Measurements from ENCODE around the gene COG5. TPM values are rescaled to one million over a fixed set of nuclear protein-coding genes. Genes with fewer than 3 reads are reported as not detected.
"Not testable (repeated sequence)": the region's sequence is repeated elsewhere in the genome, so short reads cannot be mapped to it uniquely, and the experiment has no call there.

Gene COG5
- total RNA-seq, 1 donor from 2014 or later = 29.8 TPM

DNA sequence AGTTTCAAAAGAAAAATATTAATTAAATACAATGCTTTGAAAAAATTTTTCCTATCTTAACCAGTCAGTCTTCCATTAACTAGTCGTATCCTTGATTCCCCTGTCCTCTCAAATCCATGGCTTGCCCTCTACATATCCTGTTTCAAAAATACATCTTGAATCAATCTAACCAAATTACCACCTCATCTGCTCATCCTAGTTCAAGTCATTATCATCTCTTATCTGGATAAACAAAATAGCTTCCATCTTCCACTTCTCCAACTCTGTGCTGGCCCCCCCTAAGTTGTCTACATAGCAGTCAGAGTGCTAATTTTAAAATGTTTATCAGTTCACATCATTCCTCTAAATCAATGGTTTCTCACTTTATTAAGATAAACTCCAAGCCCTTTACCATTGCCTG, 269.5 kb downstream of the COG5 start:
- no peak for FAIRE-seq
- no peak for DNase-seq (ENCODE audit: low spot score in 2 of 2)

DNA sequence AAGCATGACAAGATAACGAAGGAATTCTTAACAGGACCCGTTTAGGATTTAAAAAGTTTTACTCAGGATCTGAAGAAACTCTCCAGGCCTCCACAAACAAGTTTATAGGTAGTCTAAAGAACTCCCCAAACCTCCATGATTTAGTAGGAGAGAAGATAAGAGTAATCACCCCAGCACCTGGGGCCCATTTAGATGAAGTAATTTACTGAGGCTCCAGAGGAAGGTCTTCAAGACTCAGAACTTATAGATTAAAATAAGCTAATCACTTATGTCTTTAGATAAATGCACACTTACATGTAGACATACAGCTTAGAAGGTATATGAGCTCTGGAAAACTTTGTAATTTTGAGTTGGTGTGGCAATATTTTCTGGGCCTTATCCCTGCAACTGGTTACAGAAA, 271.1 kb downstream of the COG5 start:
- FAIRE-seq = no peak
- DNase-seq (ENCODE audit: low spot score in 2 of 2) = no peak

DNA sequence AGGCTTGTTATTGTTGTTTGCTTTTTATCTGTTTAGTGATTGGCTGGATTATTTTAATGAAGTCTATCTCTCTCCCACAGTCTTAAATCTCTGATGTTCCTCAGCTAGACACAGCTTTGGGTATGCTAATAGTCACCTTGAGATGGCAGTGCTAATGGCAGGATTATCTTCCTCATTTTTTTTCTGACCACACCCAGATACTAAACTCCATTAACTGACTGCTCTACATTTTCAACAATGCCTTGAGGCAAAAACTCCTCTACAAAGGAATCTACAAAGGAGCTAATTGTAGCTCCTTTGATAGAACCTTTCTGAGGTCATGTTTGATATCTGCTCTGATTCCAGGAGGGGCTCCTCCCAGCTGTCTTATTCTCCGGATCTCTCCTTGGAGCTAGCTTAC, 272.3 kb downstream of the COG5 start:
- DNase-seq (ENCODE audit: low spot score in 2 of 2) (no peak), FAIRE-seq (no peak)

DNA sequence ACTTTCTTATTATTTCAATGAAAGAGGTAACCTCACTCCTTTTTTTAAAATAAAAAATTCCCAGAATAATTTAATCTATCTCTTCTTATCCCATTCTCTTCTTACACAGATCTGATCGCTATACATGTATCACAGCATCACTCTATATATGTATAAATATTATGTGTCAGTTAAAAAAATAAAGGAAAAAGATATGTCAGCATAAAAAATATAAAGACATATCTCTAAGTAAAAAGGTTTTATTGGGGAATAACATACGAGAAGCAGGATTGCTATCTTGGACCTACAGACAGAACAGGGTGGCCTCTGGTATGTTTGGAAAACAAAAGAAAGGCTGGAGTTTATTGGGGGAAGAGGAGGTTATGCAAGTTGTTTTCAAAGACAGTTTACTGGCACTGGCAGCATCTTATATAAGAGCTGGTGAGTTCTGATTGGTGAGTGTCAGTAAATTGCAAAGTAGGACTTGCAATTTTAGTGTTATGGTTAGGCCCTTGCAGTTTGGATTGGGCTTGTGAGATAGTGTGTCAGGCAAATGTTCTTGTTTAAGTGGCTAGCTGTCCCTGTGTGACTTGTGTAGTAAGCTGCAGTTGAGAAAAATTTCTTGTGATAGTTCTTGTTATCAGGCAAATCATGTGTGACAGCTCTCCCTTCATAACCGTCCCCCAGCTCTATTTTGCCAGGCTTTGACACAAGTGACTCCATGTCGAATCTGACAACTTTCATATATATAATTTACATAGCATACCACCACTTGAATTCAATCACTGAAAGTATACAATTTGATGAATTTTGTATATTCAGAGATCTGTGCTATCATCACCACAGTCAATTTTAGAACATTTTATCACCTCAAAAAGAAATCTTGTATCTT, 276.7 kb downstream of the COG5 start:
- no peak for FAIRE-seq
- peak in 1 of 2 donors; percentile 4 for DNase-seq (ENCODE audit: low spot score in 2 of 2)

DNA sequence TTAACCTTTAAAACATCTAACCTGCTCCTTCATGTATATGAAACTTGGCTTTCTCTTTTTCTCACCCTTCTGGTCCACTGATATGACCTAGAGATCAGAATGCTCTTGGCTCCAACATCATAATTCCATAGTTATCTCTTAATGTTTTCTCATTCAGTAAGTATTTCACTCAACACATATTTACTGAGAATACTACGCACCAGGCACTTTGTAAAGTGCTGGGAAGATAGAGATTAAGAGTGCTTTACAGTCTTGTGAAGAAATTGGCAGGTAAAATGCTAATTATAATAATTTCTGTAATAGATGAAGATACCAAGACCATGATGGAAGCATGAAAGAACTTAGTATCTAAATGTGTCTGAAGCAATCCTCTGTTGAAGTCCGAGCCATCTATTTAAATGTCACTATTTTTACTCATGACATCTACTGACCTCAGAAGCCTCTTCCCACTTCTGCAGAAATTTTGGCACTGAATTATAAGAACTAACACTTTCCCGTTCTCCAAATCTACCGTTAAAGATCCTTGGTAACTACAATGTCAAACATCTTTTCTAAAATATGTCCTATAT, 278.7 kb downstream of the COG5 start:
- FAIRE-seq (no peak), DNase-seq (ENCODE audit: low spot score in 2 of 2) (no peak)

DNA sequence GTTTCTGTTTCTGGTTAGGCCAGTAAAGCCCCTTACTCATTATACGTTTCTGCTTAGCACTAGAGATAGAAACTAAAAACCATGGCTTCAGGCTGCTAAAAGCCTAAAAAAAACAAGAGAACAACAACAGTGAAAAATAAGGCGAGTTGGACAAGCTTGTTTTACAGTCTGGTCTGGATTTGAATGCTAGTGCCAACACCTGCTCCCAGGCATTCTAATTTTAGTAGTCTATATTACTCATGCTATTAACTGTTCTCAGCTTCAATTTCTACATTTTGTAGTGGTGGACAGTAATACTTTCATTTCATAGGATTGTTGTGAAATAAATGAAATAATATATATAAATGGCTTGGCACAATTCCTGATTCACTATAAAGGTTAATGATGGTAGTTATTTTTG, 286.4 kb downstream of the COG5 start:
- DNase-seq (ENCODE audit: low spot score in 2 of 2) (no peak), FAIRE-seq (no peak)

DNA sequence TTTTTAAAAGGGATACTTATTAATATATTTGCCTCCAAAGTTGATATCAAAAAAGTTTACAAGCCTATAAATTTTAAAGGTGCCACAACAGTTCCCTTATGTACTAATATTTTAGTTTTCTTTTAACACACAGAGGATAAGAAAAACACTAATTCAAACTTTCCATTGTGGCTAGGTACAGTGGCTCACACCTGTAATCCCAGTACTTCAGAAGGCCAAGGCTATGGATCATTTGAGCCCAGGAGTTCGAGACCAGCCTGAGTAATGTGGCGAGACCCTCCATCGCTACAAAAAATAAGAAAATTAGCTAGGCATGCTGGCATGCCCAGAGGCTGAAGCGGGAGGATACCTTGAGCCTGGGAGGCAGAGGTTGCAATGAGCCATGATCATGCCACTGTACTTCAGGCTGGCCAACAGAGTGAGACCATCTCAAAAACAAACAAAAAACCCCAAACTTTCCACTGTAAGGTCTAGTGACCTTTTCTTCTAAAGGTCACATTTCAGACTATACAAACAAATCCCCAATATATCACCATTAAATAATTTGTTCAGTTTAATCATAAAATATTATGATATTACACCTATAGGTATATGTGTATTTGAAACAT, 287.4 kb downstream of the COG5 start:
- DNase-seq (ENCODE audit: low spot score in 2 of 2) = no peak
- no peak for FAIRE-seq

DNA sequence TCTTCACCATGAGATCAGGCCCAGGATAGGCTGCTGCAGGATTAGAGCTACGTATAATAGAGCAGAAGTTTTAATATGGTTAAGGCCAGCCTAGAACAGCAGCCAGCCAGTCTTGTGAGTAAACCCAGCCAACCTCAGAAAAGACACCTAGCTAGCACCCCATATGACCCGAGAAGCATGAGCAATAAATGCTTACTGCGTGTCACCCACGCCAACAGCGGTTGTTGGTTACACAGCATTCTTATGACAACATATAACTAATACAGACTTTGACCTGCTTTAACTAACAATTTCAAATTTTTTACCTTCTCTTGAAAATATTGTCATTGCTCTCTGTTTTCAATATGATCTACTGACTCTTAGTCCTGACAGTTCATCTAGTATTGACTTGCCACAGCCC, 289.2 kb downstream of the COG5 start:
- FAIRE-seq = no peak

DNA sequence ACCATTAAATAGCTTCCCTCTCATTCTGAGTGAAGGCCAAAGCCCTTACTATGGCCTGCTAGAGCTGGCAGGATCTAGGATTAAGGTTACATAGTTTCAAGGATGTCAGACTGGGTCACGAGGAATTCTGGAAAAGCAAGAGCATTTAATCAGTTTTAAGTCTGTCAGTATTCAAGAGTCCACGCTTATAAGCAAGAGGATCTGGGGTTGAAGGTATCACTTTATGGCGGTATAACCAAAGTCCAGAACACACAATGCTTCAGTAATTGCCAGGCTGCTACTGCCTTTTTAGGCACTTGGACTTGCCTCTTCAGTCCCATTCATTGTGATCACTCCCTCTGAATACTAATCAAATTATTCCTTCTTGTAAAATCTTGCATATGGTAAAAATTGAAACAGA, 293.9 kb downstream of the COG5 start:
- DNase-seq (ENCODE audit: low spot score in 2 of 2) (no peak), FAIRE-seq (no peak)

More for the DNA sequence above, 289.2 kb downstream of the COG5 start:
- no peak for DNase-seq (ENCODE audit: low spot score in 2 of 2)

DNA sequence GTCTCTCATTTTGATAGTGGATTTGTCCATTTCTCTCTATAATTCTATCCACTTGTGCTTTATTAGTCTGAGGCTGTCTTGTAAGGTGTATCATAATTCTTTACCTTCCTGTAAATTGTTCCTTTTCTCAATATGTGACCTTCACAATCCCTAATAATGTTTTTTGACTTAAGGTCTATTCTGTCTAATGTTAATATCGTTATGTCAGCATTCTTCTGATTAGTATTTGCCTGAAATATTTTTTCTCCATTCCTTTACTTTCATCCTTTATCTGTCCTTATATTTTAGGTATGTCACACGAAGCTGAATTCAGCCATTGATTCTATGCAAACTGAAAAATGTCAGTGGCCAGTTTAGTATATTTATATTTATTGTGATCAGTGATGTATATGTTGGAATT, 295.1 kb downstream of the COG5 start:
- no peak for DNase-seq (ENCODE audit: low spot score in 2 of 2)
- no peak for FAIRE-seq

DNA sequence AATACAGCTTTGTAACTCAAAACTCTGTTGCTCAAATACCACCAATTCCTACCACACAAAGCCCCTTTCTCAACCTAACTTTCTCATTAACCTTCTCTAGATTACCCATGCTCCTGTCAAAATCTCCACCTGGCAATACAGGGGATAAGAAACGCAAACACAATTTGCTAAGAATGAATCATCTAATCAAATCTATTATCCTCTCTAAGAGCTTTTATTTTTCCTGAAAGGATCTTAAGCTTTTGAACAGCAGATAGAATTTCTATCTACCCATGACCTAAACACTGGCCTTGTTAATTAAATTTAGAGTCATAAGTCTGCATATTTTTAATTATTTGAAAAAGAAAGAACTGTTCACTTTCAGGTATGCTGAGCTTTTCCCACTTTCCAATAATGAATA, 296.6 kb downstream of the COG5 start:
- FAIRE-seq = no peak
- no peak for DNase-seq (ENCODE audit: low spot score in 2 of 2)

DNA sequence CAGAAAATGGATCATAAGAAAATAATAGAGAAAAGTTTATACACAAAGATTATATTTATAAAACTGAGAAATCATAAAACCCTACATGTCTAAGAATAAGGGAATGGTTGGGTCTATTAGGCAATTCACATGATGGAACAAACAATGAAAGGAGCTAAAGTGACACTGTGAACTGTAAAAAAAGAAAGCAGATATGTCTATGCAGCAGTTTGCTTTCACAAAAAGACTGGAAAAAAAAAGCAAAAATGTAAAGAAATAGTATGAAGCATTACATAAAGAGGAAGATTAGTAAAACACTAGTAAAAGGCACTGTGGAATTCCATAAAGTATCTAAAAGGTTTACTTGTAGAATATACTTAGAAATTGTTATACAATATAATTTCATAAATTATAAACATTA, 299.0 kb downstream of the COG5 start:
- no peak for FAIRE-seq

DNA sequence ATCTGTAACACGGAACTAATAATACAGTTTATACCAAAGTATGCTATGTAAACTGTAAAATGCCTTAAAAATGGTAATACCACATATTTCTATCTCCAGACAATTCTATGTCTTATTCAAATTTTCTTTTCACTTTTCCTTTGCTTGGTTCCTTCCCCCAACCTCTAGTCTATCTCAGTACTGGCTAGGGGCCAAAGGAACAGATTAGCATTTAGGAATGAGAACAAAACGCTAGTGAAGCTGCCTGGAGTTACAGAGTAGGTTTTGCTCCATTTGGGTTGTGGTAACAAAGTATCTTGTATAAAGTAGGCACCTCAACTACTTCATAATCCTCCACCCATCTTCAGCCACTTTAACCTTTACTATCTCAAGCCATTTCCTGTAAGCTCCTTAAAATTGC, 300.9 kb downstream of the COG5 start:
- DNase-seq (ENCODE audit: low spot score in 2 of 2) (no peak), FAIRE-seq (no peak)

More for the DNA sequence above, 299.0 kb downstream of the COG5 start:
- no peak for DNase-seq (ENCODE audit: low spot score in 2 of 2)

DNA sequence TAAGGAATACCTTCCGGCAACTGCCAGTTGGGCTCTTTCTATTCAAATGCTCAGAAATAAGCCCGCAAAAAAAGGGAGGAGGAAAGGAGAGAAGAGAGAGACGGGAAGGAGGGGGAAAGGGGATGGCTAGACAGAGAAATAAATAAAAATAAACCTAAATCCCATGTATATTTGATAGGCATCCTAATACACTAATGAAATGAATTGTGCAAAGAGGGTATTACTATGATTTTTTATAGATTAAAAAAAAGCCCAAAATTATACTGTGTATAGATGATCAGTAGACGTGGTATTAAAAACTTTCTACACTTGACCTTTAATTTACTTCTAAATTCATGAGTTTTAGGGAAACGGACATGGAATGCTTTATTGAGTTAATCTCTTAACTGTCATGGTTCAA, 305.0 kb downstream of the COG5 start:
- FAIRE-seq (no peak), DNase-seq (ENCODE audit: low spot score in 2 of 2) (no peak)

DNA sequence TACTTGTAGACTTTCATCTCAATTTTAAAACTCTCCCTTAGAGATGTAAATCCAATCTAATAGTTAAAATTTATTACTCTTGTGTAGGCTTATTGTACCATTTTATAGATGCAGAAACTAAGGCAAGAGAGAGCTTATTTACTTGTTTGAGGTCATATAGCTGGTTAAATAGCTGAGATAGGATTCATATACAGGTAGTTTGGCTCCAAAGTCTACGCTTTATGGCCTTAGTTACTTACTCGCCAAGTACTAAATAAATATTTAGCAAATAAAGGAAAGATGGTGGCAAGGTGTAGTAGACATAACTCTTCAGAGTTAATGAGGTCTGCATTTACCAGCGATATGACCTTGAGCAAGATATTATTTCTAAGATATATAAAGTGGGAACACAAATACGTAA, 308.1 kb downstream of the COG5 start:
- DNase-seq (ENCODE audit: low spot score in 2 of 2) (no peak), FAIRE-seq (no peak)

DNA sequence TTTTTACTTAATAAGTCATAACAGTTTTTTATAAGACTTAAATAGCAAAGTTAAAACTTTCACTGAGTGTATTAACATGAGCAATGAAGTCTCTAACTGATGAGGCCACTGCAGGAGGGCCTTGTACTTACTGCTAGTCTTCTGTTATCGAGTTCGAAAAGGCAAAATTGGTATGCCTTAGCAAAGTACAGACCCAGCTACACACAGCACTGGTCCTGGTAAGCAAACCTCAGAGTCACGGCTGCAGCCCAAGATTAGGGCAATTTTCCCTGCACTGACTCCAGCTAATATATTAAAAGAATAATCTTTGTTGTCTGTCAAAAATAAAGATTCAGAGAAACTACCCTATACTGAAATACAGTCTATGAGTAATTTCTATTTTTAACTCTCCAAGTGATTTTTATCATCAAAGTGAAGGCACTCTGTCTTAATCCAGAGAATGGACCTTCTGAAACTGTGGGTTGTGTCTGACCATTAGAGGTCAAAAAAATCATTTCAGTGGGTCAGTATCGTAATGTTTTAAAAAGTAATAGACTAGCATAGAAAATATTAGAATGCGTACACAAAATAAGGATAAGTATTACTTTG, 309.2 kb downstream of the COG5 start:
- FAIRE-seq (no peak), DNase-seq (ENCODE audit: low spot score in 2 of 2) (no peak)

DNA sequence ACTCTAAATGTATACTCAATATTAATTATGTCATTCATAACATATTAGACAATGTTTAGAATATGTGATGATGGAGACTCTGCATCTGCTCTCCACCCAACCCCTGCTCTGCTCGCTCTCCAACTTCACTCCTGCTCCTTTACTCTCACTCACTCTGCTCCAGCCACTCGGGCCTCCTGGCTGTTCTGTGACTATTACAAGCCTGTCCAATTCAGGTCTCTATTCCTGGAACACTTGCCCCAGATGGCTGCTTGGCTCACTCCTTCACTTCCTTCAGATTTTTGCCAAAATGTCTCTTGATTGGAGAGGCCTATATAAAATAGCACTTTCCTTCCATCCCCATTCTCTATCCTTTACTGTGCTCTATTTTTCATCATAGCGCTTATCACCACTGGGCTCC, 310.1 kb downstream of the COG5 start:
- FAIRE-seq (no peak), DNase-seq (ENCODE audit: low spot score in 2 of 2) (no peak)

DNA sequence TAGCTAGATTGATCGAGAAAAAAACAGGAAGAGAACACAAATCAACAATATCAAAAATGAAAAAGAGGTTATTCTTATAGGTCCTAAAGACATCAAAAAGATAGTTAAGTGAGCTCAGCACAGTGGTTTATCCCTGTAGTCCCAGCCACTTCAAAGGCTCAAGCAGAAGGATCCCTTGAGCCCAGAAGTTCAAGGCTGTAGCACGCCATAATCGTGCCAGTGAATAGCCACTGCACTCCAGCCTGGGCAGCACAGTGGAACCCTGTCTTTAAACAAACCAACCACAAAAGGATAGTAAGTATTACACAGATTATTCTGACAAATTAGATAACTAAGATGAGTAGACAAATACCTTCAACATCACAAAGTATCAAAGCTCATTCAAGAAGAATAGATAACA, 311.8 kb downstream of the COG5 start:
- no peak for FAIRE-seq
- no peak for DNase-seq (ENCODE audit: low spot score in 2 of 2)

DNA sequence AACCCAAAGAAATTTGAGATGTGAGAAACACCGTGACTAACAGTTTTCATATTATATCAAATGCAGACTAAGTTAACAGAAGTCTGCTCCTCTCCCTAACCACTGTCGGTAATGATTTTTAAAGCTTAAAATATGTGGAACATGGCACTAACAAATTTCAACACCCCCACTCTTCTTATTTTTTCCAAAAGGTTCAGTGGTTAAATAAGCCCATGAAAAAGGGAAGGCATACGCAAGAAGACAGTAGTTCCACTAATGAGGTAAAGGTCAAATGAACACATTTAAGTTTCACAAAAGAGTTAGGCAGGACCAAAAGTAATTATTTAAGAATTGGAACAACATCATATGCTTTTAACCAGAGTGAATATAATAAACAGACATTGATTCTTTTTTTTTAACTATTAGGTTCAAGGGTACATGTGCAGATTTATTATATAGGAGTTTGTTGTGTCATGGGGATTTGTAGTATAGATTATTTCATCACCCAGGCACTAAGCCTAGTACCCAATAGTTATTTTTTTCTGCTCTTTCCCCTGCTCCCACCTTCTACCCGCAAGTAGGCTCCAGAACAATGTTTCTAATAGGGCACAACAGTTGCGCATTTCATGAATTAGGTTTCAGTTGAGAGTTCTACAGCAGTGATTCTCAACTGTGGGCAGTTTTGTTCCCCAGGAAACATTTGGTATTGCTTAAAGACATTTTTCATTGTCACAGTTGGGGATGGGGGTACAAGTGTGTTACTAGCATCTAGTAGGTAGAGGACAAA, 315.0 kb downstream of the COG5 start:
- no peak for FAIRE-seq
- no peak for DNase-seq (ENCODE audit: low spot score in 2 of 2)

DNA sequence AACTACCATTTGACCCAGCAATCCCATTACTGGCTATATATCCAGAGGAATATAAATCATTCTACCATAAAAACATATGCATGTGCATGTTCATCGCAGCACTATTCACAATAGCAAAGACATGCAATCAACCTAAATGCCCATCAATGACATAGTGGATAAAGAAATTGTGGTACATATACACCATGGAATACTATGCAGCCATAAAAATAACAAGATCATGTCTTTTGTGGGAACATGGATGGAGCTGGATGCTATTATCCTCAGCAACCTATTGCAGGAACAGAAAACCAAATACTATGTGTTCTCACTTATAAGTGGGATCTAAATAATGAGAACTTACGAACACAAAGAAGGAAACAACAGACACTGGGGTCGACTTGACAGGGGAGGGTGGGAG, 316.9 kb downstream of the COG5 start:
- FAIRE-seq; DNase-seq (ENCODE audit: low spot score in 2 of 2): not testable (repeated sequence)

DNA sequence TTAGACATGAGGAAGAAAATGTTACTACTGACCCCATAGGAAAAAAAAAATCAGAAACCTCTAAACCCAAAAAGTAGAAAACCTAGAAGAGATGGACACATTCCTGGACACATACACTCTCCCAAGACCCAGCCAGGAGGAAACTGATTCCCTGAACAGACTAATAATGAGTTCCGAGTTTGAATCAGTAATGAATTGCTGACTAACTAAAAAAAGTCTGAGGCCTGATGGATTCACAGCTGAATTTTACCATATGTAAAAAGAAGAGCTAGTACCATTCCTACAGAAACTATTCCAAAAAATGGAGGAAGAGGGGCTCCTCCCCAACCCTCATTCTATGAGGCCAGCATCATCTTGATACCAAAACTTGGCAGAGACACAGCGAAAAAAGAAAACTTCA, 319.1 kb downstream of the COG5 start:
- FAIRE-seq (no peak), DNase-seq (ENCODE audit: low spot score in 2 of 2) (no peak)
